ENCODE results near the gene ARHGDIB.

ARHGDIB gene

GRCh38 chr12:14924541-14924940, 36.9 kb downstream of the ARHGDIB start:
- DNase-seq: no peak

- DNase-seq: no peak
These were observed 37.5 kb downstream of the ARHGDIB start for GRCh38 chr12:14923944-14924343.

GRCh38 chr12:14921218-14921617, 40.2 kb downstream of the ARHGDIB start:
- DNase-seq: no peak

- DNase-seq: no peak
These were observed 40.8 kb downstream of the ARHGDIB start for GRCh38 chr12:14920475-14921126.

- no peak for DNase-seq
These were observed 41.9 kb downstream of the ARHGDIB start for GRCh38 chr12:14919455-14919854.

- DNase-seq: no peak
These were observed 45.7 kb downstream of the ARHGDIB start for GRCh38 chr12:14915736-14916135.

GRCh38 chr12:14913381-14913781, 48.0 kb downstream of the ARHGDIB start:
- DNase-seq: no peak

GRCh38 chr12:14911131-14911530, 50.3 kb downstream of the ARHGDIB start:
- DNase-seq: no peak

- DNase-seq: no peak
These were observed 51.1 kb downstream of the ARHGDIB start for GRCh38 chr12:14910090-14910915.

- no peak for DNase-seq
These were observed 53.4 kb downstream of the ARHGDIB start for GRCh38 chr12:14907953-14908352.

GRCh38 chr12:14906114-14906513, 55.3 kb downstream of the ARHGDIB start:
- DNase-seq: no peak

GRCh38 chr12:14905269-14906004, 56.0 kb downstream of the ARHGDIB start:
- no peak for DNase-seq

GRCh38 chr12:14904854-14905253, 56.5 kb downstream of the ARHGDIB start:
- DNase-seq: no peak

GRCh38 chr12:14903386-14904098, 57.9 kb downstream of the ARHGDIB start:
- no peak for DNase-seq

GRCh38 chr12:14902465-14902864, 58.9 kb downstream of the ARHGDIB start:
- no peak for DNase-seq

- DNase-seq: no peak
These were observed 60.2 kb downstream of the ARHGDIB start for GRCh38 chr12:14901228-14901562.

- DNase-seq: no peak
These were observed 60.7 kb downstream of the ARHGDIB start for GRCh38 chr12:14900521-14901227.

GRCh38 chr12:14896521-14897169, 64.8 kb downstream of the ARHGDIB start:
- DNase-seq: no peak

- no peak for DNase-seq
These were observed 67.7 kb downstream of the ARHGDIB start for GRCh38 chr12:14893506-14894250.

GRCh38 chr12:14892726-14893505, 68.5 kb downstream of the ARHGDIB start:
- no peak for DNase-seq

Data from SIG-M5 (cell line).